Stimulated activated naive CD4-positive, alpha-beta T cell treated with Interleukin-2 at 50 U/mL for 16 hours (primary cell): ENCODE results near the gene SLC9A9.

Experiments
- DNase-seq: peaks from one replicate; lab custom pipeline; 2025; lab: John Stamatoyannopoulos, UW

Gene SLC9A9

DNA sequence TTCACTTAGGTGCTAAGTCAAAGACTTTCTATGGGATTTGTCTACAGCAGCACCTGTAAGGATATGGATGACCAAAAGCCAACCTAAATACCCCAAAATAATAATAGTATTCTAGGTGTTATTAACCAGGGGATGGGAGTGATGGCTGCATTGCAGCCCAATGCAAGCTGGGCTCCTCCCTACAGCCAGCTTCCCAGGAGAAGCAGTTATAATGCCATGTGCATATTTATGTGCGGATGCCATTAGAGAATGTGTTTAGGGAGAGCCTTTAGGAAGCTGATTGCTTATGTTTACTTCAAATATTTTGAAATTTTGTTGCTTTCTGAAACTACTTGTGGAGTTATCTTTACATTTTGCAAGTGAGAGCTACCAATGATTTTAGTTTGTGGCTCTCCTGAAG is 491.4 kb downstream of the SLC9A9 start:
- no peak for DNase-seq

DNA sequence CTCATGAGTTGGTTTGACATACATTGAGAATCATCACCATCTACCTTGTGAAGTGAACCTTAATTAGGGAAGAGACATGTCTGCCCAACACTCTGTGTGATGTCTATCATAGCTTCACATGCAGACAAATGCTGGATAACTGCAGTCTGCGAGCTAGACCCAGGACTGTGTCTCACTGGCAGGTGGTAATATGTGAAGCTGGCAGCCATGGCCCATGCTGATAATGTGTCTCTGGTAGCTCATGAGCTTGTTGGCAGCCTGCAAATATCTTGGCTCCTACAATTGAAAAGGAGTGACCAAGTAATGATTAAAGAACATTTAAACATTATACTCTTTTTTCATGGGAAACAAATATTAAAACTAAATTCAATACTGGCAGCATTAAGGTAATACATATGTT is 493.9 kb downstream of the SLC9A9 start:
- DNase-seq, result no peak

- no peak for DNase-seq
Measured at GRCh38 chr3:143352850-143353550, 495.3 kb downstream of the SLC9A9 start.

- no peak for DNase-seq
Measured at GRCh38 chr3:143351895-143352608, 496.2 kb downstream of the SLC9A9 start.

GRCh38 chr3:143351354-143351753 is 496.9 kb downstream of the SLC9A9 start:
- DNase-seq, result no peak

DNA sequence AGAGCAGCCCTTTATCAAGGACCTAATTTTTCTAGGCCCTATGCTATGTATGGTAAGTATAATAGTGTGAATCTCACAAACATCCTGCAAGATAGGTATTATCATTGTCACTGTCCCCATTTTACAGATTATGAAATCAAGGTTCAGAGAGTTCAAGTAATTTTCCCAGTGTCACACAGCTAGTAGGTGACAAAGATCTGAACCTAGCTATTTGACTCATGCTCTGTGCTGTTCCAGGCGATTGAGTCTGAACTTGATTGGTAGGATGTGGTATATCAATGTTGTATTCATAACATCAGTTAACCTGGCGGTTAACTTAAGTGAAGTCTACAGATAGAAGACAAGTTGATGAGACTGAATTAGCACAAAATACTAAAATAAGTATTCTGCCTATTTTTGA is 498.8 kb downstream of the SLC9A9 start:
- DNase-seq, result no peak

- no peak for DNase-seq
Measured at GRCh38 chr3:143348486-143349327, 499.6 kb downstream of the SLC9A9 start.

- no peak for DNase-seq
Measured at GRCh38 chr3:143344516-143345165, 503.6 kb downstream of the SLC9A9 start.

DNA sequence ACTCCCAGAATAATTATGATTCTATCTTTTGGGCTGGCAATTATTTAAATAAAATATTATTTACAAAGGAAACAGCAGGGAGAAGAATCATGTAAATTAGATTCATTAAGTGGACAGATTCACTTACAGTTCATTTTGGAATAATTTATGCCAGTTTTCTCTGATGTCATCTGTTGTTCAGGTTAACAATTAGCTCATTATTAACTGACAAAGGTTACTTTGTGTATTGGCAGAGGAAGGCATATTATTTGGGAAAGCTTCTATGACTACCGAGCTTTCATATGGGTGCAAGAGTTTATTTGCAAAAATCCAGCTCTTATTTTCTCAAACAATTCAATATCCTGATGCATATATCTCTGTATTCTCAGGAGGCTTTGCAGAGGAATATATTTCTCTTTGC is 504.3 kb downstream of the SLC9A9 start:
- no peak for DNase-seq

GRCh38 chr3:143343031-143343430 is 505.2 kb downstream of the SLC9A9 start:
- no peak for DNase-seq

DNA sequence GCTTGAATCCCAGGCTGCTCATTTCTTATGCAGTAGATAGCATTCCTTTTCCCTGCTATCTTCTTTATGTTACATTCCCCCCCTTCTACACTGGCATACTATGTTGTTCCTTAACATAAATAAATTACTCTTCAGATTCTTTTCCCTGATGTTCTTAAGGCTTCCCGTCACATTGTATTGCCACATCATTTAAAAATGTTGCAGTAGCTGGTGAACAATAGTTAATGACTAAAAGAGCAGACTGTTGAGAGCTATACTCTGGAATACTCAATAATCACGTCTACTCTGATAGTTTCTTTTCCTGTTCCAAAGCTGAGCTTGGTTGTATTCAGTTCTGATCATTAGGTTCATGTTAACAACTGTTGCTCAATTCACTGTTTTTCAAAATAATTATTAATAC is 508.8 kb downstream of the SLC9A9 start:
- no peak for DNase-seq

DNA sequence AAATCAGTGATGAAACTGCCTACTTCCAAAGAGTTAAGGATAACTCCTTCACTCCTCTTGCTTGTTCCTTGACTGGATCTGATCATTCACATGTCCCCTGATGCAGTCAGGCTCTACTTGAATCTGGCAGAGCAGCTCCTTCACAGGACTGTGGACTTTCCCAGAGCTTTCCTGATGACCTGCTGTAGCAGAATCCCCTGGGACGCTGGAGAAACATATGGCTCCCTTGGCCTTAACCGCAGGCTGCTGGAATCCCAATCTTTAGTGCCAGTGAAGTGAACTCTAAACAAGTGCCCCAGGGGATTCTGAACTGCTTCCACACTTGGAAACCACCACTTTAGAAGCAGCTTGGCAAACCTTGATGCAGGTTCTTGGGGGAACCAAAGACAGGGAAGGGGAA is 510.9 kb downstream of the SLC9A9 start:
- DNase-seq, result no peak

- no peak for DNase-seq
Measured at GRCh38 chr3:143334231-143334630, 514.0 kb downstream of the SLC9A9 start.

DNA sequence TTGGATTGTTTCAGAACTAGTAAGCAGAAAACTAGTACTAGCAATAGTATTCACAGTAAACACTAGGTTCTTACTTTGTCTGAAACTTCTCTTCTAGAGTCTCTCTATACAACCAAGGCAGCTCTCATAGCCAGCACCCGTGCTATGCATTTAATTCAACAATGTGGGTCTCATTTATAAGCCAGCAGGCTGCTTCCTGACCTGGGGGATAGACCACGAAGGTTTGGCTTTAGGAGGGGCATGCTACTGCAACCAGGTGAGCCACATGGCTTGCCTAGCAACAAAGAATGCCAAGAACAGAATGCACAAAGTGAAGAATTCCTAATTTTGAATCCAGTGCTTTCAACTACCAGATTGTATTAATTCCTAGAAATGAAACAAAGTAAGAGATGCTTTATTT is 514.9 kb downstream of the SLC9A9 start:
- no peak for DNase-seq

DNA sequence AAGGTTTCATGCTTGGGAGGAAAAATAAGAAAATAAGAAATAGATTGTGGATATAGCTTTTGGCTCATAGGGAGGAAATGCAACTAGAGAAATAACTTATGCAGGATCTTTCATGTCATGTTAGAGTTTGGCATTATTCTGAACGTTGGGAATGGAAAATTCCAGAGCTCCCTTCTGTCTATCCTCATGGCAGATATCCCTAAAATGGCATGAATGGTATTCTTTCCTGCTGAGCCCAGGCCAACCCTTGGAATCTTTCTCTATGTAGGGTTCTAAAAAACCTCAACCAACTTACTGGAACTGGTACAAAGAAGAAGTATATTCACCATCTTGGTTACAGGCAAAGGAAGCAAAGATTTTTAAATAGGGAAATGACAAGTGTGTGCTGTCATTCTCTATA is 516.2 kb downstream of the SLC9A9 start:
- no peak for DNase-seq

DNA sequence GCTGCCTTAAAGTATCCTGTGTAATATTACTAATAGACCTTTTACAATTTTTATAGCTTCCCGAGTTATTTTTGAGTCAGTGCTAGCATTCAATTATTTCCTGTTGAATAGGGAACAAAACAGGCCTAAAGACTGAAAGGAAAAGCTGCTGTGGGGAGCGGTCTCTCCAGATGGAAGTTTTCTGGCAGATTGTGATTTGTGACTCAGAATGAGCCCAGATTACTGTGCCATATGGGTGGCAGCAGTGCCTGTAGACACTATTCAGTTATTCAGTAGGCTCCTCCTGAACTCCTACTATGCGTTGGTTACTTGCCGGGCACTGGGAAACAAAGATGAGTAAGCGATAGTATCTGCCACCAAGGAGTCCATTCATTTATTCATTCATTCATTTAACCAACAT is 516.9 kb downstream of the SLC9A9 start:
- no peak for DNase-seq

DNA sequence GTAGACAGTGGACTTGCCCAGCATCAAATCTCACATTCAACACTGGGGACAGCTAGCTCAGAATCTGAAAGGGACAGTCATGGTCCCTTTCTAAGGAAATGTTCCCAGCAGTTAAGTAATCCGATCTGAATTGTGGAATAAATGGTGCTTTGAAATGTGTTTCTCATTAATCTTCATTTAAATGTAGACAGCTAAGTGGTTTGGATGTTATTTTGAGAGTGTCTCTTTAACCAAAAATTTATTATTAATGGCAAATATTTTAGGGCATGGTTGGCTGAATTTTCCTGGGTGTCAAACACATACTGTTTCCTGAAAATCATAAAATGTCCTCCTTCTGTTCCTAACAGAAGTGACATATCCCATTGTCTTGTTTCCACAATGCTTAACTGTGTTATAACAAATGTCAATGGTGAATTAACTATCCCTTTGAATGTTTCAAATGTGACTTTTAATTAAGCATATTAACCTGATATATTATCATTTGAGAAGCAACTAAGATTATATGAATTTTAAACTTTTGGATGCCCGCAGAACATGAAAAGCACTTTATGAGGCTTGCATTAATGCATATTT is 517.9 kb downstream of the SLC9A9 start:
- no peak for DNase-seq

- DNase-seq, result no peak
Measured at GRCh38 chr3:143329567-143330211, 518.6 kb downstream of the SLC9A9 start.

DNA sequence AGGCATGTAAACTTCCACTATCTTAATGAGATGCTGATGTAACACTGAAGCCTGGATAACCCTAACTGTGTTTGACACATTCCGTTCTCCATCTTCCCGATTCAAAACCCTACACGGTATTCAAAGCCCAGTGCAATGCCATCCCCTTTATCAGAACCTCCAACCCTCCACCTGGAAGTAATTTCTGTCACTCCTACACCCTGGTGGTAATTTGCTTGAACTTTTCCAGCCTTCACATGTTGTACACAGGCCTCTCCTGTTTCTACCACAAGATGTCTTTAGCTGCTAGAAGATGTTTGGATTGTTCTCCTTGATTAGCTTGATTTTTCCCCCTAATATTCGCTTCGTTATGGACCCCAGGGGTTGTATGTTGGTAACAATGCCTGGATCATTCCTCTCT is 519.8 kb downstream of the SLC9A9 start:
- no peak for DNase-seq

DNA sequence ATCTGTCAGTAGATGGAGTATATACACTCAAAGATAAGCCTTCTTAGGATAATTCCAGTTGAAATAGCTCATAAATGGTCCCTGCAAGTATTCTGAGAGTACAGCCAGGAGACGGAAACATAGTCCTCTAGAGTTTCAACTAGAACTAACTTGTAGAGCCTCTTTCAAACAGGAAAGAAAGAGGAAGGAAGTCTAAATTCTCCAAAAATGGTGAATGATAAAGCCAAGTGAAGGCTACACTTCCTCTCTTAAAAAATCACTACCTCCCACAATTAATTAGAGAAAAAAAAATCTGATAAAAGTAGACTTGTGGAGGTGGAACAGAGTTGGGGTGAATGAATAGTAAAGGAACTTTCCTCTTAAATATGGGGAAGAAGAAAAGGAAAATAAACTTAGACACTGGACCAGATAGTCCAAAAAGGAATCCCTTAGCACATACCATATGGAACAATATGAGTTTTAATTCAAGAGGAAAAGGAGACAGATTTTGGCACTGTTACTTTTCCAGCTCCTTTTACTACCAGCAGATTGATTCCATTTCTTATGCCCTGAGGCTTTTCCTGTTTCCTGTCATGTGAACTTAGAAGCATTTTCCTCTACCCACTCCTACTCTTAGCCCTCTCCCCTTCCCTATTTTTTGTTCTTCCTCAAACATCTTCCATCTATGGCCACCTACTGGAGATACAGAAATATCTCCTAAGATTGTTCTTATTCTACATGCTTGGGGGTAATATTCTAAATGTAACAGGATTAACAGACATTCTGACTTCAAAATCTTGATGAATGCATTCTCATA is 521.1 kb downstream of the SLC9A9 start:
- no peak for DNase-seq
